Activated CD4-positive, alpha-beta T cell treated with anti-CD3 and anti-CD28 coated beads for 48 hours (primary cell): ENCODE data around the gene ZBTB16.

ENCODE experiments used
- DNase-seq: peaks from one replicate; pipeline ENCODE4 v3.0.0-alpha.2; 2020

Gene ZBTB16

DNA sequence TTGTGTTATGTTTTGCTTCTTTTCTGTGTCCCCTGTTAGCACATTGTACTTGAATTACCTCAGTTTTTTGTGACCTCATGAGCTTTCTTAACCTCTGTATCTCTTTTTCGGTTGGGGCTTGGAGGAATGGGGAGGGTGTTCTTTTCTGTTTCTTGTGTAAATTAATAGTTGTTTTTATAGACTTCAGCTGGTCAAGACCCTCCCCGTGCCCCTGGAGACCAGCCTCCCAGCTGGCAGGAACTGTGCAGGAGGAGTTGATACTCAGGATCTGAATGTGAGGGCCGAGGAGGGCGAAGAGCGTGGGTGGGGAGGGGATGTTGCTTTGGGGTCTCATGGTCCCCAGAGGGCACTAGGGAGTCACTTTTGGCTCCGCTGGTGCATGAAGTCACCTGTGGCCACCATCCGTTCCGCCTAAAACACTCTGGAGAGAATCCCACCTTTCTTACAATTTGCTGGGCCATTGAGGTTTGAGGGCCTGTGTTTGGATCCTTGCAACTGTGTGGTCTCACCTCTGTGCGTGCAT lies 192.4 kb downstream of the ZBTB16 start:
- no peak for DNase-seq

DNA sequence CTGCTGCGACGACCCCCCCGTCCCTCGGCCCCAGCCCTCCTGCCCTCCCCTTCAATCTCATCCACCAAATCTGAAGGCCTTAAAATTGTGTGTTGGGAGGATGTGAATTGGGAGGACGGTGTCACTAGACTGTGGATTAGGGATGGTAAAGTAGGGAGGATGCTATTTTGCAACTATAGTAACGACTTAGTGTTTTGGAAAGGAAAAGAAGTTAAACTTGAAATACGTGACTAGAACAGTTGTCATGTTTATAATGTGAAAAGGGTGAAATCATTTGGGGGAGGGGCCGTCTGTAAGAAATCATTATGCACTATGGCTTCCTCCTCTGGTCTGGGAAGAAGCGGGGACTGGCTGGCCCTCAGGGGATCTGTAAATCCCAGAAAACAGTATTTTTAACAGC lies 193.3 kb downstream of the ZBTB16 start:
- no peak for DNase-seq

DNA sequence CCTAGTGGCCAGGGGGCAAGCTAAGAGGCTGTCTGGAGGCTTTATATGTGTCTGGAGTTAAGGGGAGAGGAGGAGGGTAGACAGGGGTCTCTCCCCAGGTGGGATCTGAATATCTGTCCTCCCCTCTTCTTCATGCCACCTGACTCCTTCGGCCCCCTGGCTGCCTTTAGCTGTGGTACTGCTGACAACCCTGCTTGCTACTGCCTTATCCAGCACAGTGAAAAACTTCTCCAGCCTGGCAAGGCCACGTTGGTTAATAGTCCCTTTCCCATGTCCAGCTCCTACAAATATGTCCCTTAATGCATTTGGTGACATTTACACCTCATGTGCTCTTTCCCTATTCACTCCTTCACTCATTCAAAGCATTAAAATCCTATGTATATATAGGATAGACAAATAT lies 194.3 kb downstream of the ZBTB16 start:
- no peak for DNase-seq

DNA sequence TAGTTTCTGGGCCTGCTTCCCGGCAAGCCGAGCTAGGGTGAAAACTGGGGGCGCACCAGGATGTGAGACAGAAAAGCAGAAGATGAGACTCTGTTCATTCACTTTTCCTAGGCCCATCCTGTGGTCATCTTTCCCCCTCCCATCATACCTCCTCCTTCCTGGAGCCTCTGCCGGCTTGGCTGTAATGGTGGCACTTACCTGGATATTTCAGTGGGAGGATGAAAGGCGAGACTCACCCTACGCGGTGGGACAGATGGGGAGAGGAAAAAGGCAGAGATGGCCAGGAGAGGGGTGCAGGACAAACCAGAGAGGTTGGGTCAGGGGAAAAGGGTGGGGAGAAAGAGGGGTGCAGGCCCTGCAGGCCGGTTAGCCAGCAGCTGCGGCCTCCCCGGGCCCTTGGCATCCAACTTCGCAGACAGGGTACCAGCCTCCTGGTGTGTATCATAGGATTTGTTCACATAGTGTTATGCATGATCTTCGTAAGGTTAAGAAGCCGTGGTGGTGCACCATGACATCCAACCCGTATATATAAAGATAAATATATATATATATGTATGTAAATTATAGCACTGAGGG lies 195.1 kb downstream of the ZBTB16 start:
- DNase-seq = no peak

DNA sequence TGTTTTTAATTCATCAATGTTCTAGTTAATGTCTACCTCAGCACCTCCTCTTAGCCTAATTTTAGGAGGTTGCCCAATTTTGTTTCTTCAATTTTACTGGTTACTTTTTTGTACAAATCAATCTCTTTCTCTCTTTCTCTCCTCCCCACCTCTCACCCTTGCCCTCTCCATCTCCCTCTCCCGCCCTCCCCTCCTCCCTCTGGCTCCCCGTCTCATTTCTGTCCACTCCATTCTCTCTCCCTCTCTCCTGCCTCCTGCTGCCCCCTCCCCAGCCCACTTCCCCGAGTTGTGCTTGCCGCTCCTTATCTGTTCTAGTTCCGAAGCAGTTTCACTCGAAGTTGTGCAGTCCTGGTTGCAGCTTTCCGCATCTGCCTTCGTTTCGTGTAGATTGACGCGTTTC lies 195.8 kb downstream of the ZBTB16 start:
- DNase-seq = no peak

DNA sequence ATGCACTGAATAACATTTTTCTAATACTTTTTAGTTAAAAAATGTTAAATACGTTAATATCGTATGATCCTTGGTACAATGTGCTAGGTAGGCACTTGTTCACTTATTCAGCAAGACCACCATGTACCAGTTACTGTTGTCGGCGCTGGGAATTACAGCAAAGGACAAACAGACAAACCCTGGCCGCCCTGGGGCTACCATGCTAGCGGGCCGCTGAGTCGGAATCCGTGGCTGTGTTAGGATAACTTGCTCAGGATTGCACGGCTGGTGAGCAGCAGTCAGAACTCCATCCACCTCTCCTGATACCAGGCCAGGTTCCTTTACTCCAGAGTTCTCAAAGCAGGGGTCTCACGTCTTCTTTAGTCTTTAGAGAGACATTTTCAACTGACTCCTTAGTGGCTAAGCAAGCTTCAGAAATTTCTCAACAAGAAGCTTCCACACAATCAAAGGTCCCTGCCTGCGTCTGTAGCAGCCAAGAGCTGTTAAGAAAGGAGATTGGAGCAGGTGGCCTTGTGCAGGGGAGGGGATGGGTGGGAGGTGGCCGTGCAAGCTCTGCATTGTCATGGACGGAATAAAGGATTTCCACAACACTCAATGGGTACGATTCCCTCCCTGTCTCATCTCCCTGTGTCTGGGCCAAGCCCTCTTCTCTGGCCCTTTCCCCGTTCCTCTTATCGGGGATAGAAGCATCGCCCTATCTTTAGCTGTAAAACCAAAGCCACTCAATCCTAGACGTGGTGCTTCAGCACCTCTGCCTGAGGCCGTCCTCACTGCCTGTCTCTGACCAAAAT lies 196.9 kb downstream of the ZBTB16 start:
- DNase-seq = no peak

DNA sequence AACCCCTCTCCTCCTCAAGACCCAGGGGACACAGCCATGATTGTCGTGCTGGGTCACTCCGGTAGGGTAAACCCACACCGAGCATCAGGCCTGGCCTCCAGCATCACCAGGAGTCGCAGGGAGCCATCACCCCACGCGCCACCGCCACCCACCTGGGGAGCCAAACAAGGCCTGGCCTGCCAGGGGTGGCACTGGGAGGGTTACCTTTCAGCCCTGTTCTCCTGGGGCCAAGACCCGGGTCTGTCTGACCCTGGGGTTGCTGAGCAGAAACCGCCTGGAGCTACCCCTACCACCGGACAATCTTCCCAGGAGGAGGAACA lies 197.4 kb downstream of the ZBTB16 start:
- DNase-seq = no peak

DNA sequence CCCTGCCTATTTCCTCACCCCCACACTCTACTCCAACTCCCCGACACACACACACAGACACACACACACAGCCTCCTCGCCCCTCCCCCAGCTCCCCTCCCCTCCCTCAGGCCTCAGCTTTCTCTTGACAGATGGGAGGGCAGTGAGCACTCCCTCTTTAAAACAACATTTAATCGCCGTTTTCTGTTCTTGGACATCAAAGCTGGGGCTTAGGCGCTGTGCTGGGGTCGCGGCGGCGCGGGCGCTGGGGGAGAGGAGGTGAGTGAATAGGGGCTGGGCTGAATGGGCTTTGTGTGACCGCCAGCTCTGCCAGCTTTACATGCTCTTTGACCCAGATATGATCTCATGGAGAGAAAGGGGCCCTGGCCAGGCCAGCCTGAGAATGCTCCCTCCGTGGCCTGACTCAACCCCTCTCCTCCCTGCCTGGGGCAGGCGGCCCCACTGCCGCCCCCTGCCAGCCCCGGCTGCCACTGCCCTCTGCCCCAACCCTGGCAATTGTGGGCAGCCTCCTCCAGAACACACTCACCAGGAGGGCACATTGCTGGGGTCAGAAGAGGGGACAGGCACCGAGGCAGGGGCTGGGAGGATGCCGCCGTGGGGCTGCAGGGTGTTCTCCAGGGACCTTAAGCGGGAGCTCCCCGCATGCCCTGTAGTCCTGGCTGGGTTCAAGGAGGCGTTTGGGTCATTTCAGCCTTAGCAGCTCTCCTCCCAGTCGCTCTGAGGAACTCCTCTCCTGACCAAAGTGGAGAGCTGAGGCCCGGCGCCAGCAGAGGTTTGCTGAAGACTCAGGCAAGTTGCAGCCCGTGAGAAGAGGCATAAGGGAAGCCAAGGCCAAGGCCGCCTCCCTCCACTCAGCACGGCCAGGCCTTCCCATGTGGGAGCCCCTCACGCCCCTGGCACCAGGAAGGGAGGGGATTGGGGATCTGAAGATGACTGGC lies 198.4 kb downstream of the ZBTB16 start:
- no peak for DNase-seq

DNA sequence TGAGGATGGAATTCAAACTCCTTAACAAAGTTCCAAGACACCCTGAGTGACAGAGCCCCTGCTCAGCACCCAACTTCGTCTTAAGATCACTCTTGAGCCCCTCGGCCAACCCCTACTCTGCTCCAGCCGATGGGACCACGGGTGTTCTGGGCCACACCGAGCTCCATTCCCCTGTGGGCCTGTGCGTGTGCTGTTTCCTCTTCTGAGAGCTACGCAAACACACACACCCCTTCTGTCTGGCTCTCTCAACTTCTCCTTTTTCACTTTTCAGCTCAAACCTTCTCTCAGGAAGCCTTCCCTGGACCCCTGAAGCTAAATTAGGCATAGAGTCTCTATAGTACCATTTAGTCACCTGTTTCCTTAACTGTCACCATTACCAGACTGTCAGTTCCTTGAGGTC lies 199.2 kb downstream of the ZBTB16 start:
- no peak for DNase-seq

DNA sequence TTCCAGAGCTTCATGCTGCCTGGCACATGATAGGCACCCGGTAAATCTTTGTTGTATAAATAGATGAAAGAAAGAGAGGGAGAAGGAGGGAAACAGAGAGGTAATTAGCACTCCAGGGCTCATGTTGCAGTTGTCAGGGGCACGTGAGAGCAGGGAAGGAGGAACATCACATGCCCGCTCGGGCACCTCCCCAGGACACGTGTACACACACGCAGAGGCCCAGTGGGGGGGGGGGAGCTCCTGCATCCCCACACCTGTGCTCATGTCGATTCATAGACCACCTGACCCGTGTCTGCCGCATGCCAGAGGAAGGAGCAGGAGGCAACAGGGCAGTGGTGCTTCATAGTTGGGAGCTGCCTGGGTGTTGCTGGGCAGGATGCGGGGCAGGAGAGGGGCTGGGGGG lies 199.6 kb downstream of the ZBTB16 start:
- DNase-seq = no peak

DNA sequence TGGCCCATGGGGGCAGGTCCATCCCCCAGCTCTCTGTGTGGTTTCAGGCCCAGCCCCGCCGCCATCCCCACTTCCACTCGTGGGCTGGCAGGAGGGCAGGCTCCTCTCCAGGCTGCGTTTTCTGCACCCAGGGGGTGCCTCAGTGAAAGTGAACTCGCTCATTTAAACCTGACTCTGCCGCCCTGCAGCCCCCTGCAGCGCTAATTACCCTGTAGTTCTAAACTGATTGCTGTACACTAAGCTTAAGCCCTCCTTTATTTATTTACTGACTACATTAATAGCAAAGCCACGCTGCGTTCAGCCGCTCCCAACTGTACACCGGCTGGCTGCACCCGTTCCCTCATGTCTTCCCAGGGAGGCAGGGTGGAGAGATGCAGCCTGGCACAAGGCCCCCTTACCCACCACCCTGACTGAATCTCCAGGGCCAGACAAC lies 200.1 kb downstream of the ZBTB16 start:
- no peak for DNase-seq

DNA sequence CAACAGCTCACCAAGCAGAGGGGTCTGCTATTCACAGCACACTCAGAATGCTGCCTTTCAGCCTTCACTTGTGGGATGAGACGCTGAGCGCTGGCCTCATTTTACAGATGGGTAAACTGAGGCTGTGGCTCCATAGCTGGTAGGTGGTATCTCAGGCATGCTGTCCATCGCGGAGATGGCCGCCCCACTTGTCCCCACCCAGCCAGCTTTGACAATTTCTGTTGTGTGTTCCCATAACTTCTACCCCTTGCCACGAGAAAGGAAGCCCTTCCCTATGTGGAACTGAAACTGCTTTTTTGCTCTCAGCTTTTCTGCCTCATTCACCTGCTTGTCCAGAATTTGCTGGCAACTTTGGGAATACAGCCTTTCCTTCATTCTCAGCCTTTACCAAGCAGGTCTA lies 200.6 kb downstream of the ZBTB16 start:
- no peak for DNase-seq

DNA sequence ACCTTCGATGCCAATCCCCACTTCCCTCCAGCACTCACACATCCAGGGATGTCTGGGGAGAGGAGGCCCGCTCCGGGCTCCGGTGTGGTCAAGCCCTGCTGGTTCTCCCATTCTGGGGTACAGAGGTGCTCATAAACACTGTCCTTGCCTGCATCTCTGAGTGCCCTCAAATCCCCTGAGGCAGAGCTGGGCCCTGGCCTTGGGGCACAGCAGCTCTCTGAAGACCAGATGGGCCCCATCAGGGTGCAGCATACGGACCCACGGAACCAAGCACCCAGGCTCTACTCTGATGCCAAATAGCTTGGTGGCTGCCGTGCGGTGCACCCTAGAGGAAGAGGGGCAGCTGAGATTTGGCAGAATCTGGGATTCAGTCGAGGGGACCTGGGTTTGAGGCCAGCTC lies 201.0 kb downstream of the ZBTB16 start:
- no peak for DNase-seq

DNA sequence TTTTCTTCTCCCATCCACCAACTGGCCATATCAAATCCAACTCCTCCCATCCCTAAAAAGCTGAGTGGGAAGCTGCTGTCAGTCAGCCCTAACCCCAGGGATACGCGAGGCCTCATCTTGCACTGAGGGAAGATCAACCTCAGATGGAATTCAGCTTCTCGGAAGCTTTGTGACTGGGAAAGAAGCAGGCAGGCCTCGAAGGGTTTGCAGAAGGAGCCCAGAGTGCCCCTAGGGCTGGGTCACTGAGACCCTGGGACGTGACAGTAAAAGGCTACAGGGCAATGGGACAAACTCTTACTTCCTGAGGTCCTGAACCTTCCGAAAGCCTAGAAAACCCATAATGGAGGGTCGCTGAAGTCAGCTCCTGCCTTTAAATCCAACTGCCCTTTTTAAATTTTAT lies 202.3 kb downstream of the ZBTB16 start:
- DNase-seq = no peak

DNA sequence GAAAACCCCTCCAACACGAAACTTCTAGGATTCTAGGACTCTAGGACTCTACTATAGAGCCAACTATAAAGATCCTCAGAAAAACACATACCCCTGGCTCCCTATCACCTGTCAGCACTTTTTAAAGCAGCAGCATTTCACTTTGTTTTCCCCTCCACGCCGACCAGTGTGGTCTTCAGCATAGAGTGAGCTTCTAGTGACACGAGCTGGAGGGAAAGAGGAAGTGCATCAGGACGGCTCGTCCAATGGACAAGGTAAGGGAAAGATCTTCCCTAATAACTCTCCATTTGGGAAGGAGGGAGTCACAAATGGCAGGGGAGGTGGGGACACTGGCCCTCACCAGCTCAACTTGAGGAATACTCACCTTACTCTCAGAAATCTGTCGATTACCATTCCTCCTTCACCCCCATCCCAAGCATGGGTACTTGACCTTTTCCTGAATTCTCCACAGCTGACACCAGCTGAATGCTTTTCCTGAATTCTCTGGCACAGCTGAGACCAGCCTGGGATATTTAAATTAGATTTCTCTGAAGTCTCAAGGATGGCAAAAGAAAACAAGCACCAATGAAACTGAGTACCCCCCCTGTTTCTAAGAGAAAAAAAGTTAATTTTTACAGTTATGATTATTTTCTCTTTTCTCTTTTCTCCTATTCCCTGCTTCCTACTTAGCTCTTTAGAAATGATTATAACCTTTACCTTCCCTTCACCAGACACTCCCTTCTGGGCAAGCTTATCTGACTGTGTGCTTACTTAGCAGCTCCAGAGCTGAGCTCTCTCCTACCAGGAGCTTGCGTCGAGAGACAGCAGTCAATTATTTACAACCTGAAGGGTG lies 203.4 kb downstream of the ZBTB16 start:
- DNase-seq = no peak

DNA sequence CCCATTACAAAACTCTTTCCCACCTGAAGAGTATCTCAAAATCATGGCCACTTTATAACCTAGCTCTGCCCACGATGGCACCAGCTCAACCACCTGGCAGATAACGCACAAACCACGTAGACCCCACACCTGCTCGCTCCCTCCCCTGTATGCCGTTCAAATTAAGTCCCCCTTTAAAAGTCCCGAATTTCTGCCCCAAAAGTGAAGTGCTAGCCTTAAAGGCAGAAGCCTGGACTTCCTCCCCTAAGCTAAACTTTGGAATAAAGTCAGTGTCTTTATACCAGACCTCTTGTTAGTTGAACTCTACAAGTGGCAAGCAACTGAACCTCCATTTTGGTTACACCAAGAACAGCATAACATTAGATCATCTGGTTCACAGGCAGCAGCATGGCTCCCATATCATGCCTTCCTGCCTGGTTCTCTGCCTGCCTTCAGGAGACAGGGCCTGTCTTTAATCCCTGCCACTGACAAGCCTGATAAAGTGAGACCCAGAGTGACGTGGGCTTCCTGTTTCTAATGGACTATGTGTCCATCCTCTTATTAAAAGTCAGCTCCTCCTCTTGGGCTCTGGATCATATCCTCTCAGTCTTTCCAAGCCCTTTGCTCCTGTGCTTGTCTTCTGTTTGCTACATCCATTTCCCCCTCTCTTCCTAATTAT lies 204.1 kb downstream of the ZBTB16 start:
- DNase-seq = no peak

DNA sequence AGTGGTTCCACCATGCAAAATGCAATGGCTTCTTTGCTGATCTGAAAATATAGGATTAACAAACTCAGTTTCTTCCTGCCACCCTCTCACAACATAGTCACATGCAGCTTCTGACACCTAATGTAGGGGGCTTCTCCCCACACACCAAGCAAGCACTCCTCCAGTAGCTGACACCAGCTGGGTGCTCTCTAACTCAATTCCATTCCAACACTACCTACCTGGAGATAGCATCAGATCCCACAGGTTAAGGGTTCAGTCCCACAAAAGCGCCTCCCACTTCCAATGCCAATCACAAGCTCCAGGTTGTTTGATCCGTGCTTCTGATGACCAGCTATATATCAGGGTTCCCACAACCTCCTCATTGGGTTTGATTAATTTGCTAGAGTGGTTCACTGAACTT lies 204.9 kb downstream of the ZBTB16 start:
- no peak for DNase-seq

DNA sequence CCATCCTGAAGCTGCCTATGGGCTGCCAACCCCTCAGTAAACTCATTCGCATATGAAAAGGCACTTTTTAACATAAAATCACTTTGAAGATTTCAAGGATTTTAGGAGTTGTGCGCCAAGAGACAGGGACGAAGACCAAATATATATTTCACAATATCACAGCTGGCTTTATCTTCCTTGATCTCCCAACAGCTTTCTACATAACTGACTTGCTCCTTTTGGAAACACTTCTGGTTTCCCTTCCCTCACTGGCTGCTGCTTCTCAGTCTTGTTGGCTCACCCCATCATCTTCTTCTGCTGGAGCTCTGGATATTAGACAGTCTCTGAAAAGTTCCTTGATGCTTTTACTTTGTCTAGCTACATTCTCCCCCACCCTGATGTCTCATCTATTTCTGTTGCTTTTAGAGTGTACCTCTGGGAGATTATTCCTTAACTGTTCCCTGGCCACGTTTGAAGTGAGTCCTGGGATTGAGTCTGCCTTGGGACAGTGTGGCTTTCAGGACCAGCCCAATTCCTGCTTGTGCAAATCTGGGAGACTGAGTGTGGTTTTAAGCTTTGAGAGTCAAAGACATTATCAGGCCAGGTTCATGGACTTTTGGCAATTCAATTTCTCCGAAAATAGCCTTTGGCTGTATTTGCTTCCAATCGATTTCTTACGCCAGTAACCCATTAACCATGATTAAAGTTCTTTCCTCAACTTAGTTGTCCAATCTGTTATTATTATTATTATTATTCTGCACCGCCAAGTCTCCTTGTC lies 205.8 kb downstream of the ZBTB16 start:
- no peak for DNase-seq

DNA sequence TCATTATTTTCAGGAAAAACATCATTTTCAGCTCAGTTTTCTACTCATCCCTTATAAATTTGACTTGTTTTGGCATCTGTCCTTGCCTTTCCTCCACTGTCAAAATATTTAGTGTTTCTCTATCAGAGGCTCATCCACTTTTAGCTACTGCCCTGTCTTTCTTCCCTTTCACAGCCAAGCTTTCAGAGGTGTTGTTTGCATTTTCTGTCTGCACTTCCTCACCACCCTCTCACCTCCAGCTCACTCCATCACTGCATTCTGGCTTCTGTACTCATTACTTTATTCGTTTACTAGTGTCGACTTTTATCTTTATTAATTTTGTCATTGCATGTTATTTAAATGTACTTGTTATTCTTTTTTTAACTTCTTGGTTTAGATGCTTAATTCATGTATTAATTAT lies 210.0 kb downstream of the ZBTB16 start:
- no peak for DNase-seq

DNA sequence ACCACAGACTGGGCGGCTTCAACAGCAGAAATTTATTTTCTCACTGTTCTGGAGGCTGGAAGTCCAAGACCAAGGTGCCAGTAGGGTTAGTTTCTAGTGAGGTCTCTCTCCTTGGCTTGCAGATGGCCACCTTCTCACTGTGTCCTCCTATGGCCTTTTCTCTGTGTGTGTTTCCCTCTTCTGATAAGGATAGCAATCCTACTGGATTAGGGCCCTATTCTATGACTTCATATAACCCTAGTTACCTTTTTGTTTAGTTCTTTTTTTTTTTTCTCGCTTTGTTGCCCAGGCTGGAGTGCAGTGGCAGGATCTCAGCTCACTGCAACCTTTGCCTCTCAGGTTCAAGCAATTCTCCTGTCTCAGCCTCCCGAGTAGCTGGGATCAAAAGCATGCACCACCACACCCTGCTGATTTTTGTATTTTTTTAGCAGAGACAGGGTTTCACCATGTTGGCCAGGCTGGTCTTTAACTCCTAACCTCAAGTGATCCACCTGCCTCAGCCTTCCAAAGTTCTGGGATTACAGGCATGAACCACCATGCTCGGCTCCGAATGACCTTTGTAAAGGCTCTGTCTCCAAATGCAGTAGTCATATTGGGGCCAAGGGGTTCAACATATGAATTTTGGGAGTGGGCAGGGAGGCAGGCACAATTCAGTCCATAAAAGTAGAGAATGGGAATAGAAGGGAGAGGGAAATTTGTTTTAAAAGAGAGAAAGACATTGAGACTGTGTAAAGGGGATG lies 211.2 kb downstream of the ZBTB16 start:
- DNase-seq = no peak

DNA sequence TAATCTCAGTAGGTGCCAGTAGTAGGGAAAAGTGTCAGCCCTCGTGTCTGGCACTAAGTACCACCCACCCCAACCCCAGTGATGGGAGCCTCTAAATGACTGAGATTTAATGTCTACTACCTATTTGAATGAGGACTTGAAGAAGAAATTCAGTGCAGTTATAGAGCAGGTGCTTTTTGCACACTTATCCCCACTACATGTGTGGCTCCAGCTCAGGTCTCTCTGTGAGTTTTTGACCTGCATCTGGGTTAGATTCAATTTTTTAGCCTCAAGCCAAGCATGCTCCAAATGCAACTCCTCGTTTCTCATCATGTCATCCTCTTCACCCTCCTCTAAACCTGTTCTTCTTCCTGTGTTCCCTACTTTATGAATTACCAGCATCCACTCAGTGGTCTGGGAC lies 211.8 kb downstream of the ZBTB16 start:
- no peak for DNase-seq
